Measurements from ENCODE around the gene HRH2. TPM values are rescaled to one million over a fixed set of nuclear protein-coding genes. Genes with fewer than 3 reads are reported as not detected.

The HRH2 gene
- total RNA-seq, 2 experiments from 2014 or later = 23.2 to 24.5 TPM

GRCh38 chr5:175711472-175712312 lies 53.8 kb downstream of the HRH2 start:
- Mint-ChIP-seq H3K9me3 (peaks cover 6% of the 10 kb centered on the region), H3K27me3 (no peaks in the 10 kb centered on the region), H3K4me1 (ENCODE audit: low read depth) (peaks cover 3% of the 10 kb centered on the region), H3K4me3 (no peak overlapping the region), H3K36me3 (ENCODE audit: low read depth) (peaks cover 8% of the 10 kb centered on the region), H3K27ac (no peak overlapping the region)
- DNase-seq (no peak), ATAC-seq (no peak)
- intact Hi-C loops (cut with micrococcal nuclease) = no loop called here
- no peak for TF ChIP-seq CTCF (IDR thresholded peaks at IDR 0.05)
- POLR2A ChIA-PET = interaction anchor here (0.8 kb wide), 1 partner anchor 11 kb away, joined by 3 read pairs; no protein-coding TSS in a partner anchor
- CTCF ChIA-PET = interaction anchor here (1.4 to 5.7 kb wide), 4 partner anchors 18 to 180 kb away, joined by 3 to 32 read pairs (median 6); no protein-coding TSS in a partner anchor

GRCh38 chr5:175712313-175712680 lies 54.4 kb downstream of the HRH2 start:
- DNase-seq = no peak
- intact Hi-C loops (cut with micrococcal nuclease) = no loop called here
- ChIA-PET POLR2A (no interaction called here), CTCF (interaction anchor here (5.7 kb wide), 1 partner anchor 179 kb away, joined by 32 read pairs; no protein-coding TSS in a partner anchor)
- Mint-ChIP-seq H3K4me3 (no peak overlapping the region), H3K9me3 (peaks cover 12% of the 10 kb centered on the region), H3K27me3 (no peaks in the 10 kb centered on the region), H3K27ac (no peak overlapping the region), H3K4me1 (ENCODE audit: low read depth) (peaks cover 3% of the 10 kb centered on the region), H3K36me3 (ENCODE audit: low read depth) (peaks cover 8% of the 10 kb centered on the region)
- ATAC-seq = no peak
- no peak for TF ChIP-seq CTCF (IDR thresholded peaks at IDR 0.05)

- H3K27me3 Mint-ChIP-seq = no peaks in the 10 kb centered on the region
- TF ChIP-seq CTCF (IDR thresholded peaks at IDR 0.05) = no peak
- intact Hi-C loops (cut with micrococcal nuclease) = no loop called here
- DNase-seq (no peak), ATAC-seq (no peak)
- ChIA-PET CTCF (interaction anchor here (0.7 to 5.7 kb wide), 3 partner anchors 11 to 179 kb away, joined by 3 to 32 read pairs (median 7); no protein-coding TSS in a partner anchor), POLR2A (no interaction called here)
- peaks cover 14% of the 10 kb centered on the region for H3K9me3 Mint-ChIP-seq
- H3K4me3 Mint-ChIP-seq = no peak overlapping the region
- H3K36me3 Mint-ChIP-seq (ENCODE audit: low read depth) = peaks cover 8% of the 10 kb centered on the region
- no peak overlapping the region for H3K27ac Mint-ChIP-seq
- H3K4me1 Mint-ChIP-seq (ENCODE audit: low read depth) = peaks cover 3% of the 10 kb centered on the region
Observed at GRCh38 chr5:175712681-175713085, 54.8 kb downstream of the HRH2 start.

GRCh38 chr5:175713930-175714329 lies 56.1 kb downstream of the HRH2 start:
- H3K36me3 Mint-ChIP-seq (ENCODE audit: low read depth) = peaks cover 7% of the 10 kb centered on the region
- no peaks in the 10 kb centered on the region for H3K27me3 Mint-ChIP-seq
- H3K9me3 Mint-ChIP-seq = peaks cover 14% of the 10 kb centered on the region
- no peak for TF ChIP-seq CTCF (IDR thresholded peaks at IDR 0.05)
- POLR2A ChIA-PET = no interaction called here
- intact Hi-C loops (cut with micrococcal nuclease) = no loop called here
- H3K4me3 Mint-ChIP-seq = no peak overlapping the region
- peaks cover 8% of the 10 kb centered on the region for H3K4me1 Mint-ChIP-seq (ENCODE audit: low read depth)
- H3K27ac Mint-ChIP-seq = no peak overlapping the region
- CTCF ChIA-PET = interaction anchor here (1.1 to 5.7 kb wide), 3 partner anchors 9 to 180 kb away, joined by 3 to 32 read pairs (median 7); no protein-coding TSS in a partner anchor
- DNase-seq (no peak), ATAC-seq (no peak)

GRCh38 chr5:175714479-175715085 lies 56.7 kb downstream of the HRH2 start:
- ChIA-PET CTCF (interaction anchor here (1.1 to 5.7 kb wide), 3 partner anchors 10 to 181 kb away, joined by 3 to 32 read pairs (median 7); no protein-coding TSS in a partner anchor), POLR2A (no interaction called here)
- Mint-ChIP-seq H3K4me1 (ENCODE audit: low read depth) (peaks cover 5% of the 10 kb centered on the region), H3K4me3 (no peak overlapping the region), H3K36me3 (ENCODE audit: low read depth) (peaks cover 2% of the 10 kb centered on the region), H3K27me3 (no peaks in the 10 kb centered on the region), H3K27ac (no peak overlapping the region), H3K9me3 (peaks cover 14% of the 10 kb centered on the region)
- no peak for TF ChIP-seq CTCF (IDR thresholded peaks at IDR 0.05)
- ATAC-seq (no peak), DNase-seq (no peak)
- intact Hi-C loops (cut with micrococcal nuclease) = no loop called here
